Measurements from ENCODE around the gene TRIM68. TPM values are rescaled to one million over a fixed set of nuclear protein-coding genes. Genes with fewer than 3 reads are reported as not detected.

TRIM68 gene
- total and polyA plus RNA-seq, 4 experiments from 2014 or later = 13.1 to 28.1 (median 19.9) TPM

Other genes with a start within 250 kb of the TRIM68 start
- not detected for gene OR52B4, start 239.8 kb downstream of the TRIM68 start, total RNA-seq
- gene OR52B4, start 239.8 kb downstream of the TRIM68 start, polyA plus RNA-seq = not detected
- gene TRIM21, start 214.5 kb downstream of the TRIM68 start, total RNA-seq = 10 to 100 TPM; 30.9 to 32.3 TPM
- gene TRIM21, start 214.5 kb downstream of the TRIM68 start, polyA plus RNA-seq = 10 to 100 TPM; 22.3 to 58.2 TPM
- gene OR52K2, start 158.9 kb downstream of the TRIM68 start, total RNA-seq = not detected
- not detected for gene OR52K2, start 158.9 kb downstream of the TRIM68 start, polyA plus RNA-seq
- gene OR52K1, start 125.6 kb downstream of the TRIM68 start, total RNA-seq = not detected
- under 1 TPM in 1 of 2 donors, not detected in 1; 0.18 TPM for gene OR52K1, start 125.6 kb downstream of the TRIM68 start, polyA plus RNA-seq
- gene OR52M1, start 63.0 kb downstream of the TRIM68 start, total RNA-seq = not detected
- gene OR52M1, start 63.0 kb downstream of the TRIM68 start, polyA plus RNA-seq = not detected
- not detected for gene OR52I2, start 26.5 kb downstream of the TRIM68 start, total RNA-seq
- gene OR52I2, start 26.5 kb downstream of the TRIM68 start, polyA plus RNA-seq = not detected
- not detected for gene OR52I1, start 14.2 kb downstream of the TRIM68 start, total RNA-seq
- under 1 TPM in 1 of 2 donors, not detected in 1; 0.23 TPM for gene OR52I1, start 14.2 kb downstream of the TRIM68 start, polyA plus RNA-seq
- not detected for gene OR51D1, start 29.2 kb upstream of the TRIM68 start, total RNA-seq
- gene OR51D1, start 29.2 kb upstream of the TRIM68 start, polyA plus RNA-seq = not detected
- not detected for gene OR51E1, start 35.8 kb upstream of the TRIM68 start, total RNA-seq
- not detected for gene OR51E1, start 35.8 kb upstream of the TRIM68 start, polyA plus RNA-seq
- gene OR51E2, start 89.6 kb upstream of the TRIM68 start, total RNA-seq = not detected
- gene OR51E2, start 89.6 kb upstream of the TRIM68 start, polyA plus RNA-seq = not detected
- not detected for gene MMP26, start 96.6 kb upstream of the TRIM68 start, total RNA-seq
- not detected for gene MMP26, start 96.6 kb upstream of the TRIM68 start, polyA plus RNA-seq
- gene OR51F1, start 161.7 kb upstream of the TRIM68 start, total RNA-seq = not detected
- not detected for gene OR51F1, start 161.7 kb upstream of the TRIM68 start, polyA plus RNA-seq
- not detected for gene OR52R1, start 196.1 kb upstream of the TRIM68 start, total RNA-seq
- not detected for gene OR52R1, start 196.1 kb upstream of the TRIM68 start, polyA plus RNA-seq
- gene OR51F2, start 213.1 kb upstream of the TRIM68 start, total RNA-seq = not detected
- not detected for gene OR51F2, start 213.1 kb upstream of the TRIM68 start, polyA plus RNA-seq
- gene OR51S1, start 241.0 kb upstream of the TRIM68 start, total RNA-seq = not detected
- gene OR51S1, start 241.0 kb upstream of the TRIM68 start, polyA plus RNA-seq = not detected

Data from CD4-positive, alpha-beta memory T cell (primary cell).